ENCODE results near the gene NUPR1.

Gene NUPR1

DNA sequence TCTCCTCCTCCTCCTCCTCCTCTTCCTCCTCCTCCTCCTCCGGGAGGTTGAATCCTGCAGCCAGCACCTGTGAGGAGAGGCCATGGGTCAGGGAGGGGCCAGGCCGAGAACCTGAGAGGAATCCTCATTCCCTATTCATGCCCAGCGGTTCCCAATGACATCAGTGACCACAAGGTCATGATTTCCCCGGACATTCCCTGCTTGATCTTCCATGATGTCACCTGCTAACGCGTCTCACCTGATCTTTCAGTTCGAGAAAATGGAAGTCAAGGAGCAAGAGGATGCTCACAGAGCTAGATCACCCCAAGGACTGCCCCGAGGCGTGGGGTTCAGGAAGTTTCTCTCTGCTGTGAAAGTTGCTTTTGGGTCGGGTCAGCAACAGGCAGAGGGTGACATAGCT is 38.9 kb downstream of the NUPR1 start:
- H3K27me3 ChIP-seq (ENCODE audit: insufficient read depth, low read length, poor library complexity, severe bottlenecking), result no peaks in the 10 kb centered on the region
- no peaks in the 10 kb centered on the region for H3K9me2 ChIP-seq (replicated peaks; ENCODE audit: low read depth, low read length)
- H3K9me3 ChIP-seq (ENCODE audit: insufficient read depth, low read depth, low read length), result no peaks in the 10 kb centered on the region
- no peak overlapping the region for H3K4me2 ChIP-seq (ENCODE audit: low read depth, low read length, poor library complexity, severe bottlenecking)
- H3K9ac ChIP-seq (ENCODE audit: low read depth, low read length, poor library complexity, severe bottlenecking), result no peak overlapping the region
- no peak overlapping the region for H2AFZ ChIP-seq (ENCODE audit: low read length)
- H3K4me1 ChIP-seq (ENCODE audit: insufficient read depth, low read length, poor library complexity, severe bottlenecking), result peaks cover 27% of the 10 kb centered on the region
- H3K79me2 ChIP-seq (ENCODE audit: insufficient read depth, low read length), result peaks cover 32% of the 10 kb centered on the region
- TF ChIP-seq, protein P1, sequence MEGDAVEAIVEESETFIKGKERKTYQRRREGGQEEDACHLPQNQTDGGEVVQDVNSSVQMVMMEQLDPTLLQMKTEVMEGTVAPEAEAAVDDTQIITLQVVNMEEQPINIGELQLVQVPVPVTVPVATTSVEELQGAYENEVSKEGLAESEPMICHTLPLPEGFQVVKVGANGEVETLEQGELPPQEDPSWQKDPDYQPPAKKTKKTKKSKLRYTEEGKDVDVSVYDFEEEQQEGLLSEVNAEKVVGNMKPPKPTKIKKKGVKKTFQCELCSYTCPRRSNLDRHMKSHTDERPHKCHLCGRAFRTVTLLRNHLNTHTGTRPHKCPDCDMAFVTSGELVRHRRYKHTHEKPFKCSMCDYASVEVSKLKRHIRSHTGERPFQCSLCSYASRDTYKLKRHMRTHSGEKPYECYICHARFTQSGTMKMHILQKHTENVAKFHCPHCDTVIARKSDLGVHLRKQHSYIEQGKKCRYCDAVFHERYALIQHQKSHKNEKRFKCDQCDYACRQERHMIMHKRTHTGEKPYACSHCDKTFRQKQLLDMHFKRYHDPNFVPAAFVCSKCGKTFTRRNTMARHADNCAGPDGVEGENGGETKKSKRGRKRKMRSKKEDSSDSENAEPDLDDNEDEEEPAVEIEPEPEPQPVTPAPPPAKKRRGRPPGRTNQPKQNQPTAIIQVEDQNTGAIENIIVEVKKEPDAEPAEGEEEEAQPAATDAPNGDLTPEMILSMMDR (conservative IDR thresholded peaks at IDR 0.05; ENCODE audit: low read length), result no peak
- no peak for TF ChIP-seq EZH2phosphoT487 (IDR thresholded peaks at IDR 0.05; ENCODE audit: borderline replicate concordance)
- H3K4me3 ChIP-seq (ENCODE audit: low read length, poor library complexity, severe bottlenecking), result no peak overlapping the region
- no peaks in the 10 kb centered on the region for H4K20me1 ChIP-seq (ENCODE audit: insufficient read depth, low read length, poor library complexity, severe bottlenecking)
- no peaks in the 10 kb centered on the region for H3F3A ChIP-seq (ENCODE audit: low read depth)
- H3K36me3 ChIP-seq (ENCODE audit: insufficient read depth, low read length), result no peaks in the 10 kb centered on the region

GRCh38 chr16:28498666-28499381 is 40.0 kb downstream of the NUPR1 start:
- H3K79me2 ChIP-seq (ENCODE audit: insufficient read depth, low read length), result peaks cover 39% of the 10 kb centered on the region
- H3K4me3 ChIP-seq (ENCODE audit: low read length, poor library complexity, severe bottlenecking), result no peak overlapping the region
- TF ChIP-seq, protein P1 (conservative IDR thresholded peaks at IDR 0.05; ENCODE audit: low read length), result no peak
- no peak for TF ChIP-seq EZH2phosphoT487 (IDR thresholded peaks at IDR 0.05; ENCODE audit: borderline replicate concordance)
- H2AFZ ChIP-seq (ENCODE audit: low read length), result no peak overlapping the region
- peaks cover 32% of the 10 kb centered on the region for H3K4me1 ChIP-seq (ENCODE audit: insufficient read depth, low read length, poor library complexity, severe bottlenecking)
- no peaks in the 10 kb centered on the region for H3K27me3 ChIP-seq (ENCODE audit: insufficient read depth, low read length, poor library complexity, severe bottlenecking)
- no peaks in the 10 kb centered on the region for H3F3A ChIP-seq (ENCODE audit: low read depth)
- H3K9me3 ChIP-seq (ENCODE audit: insufficient read depth, low read depth, low read length), result no peaks in the 10 kb centered on the region
- no peaks in the 10 kb centered on the region for H3K9me2 ChIP-seq (replicated peaks; ENCODE audit: low read depth, low read length)
- no peaks in the 10 kb centered on the region for H4K20me1 ChIP-seq (ENCODE audit: insufficient read depth, low read length, poor library complexity, severe bottlenecking)
- no peaks in the 10 kb centered on the region for H3K36me3 ChIP-seq (ENCODE audit: insufficient read depth, low read length)
- no peak overlapping the region for H3K4me2 ChIP-seq (ENCODE audit: low read depth, low read length, poor library complexity, severe bottlenecking)
- no peak overlapping the region for H3K9ac ChIP-seq (ENCODE audit: low read depth, low read length, poor library complexity, severe bottlenecking)

GRCh38 chr16:28497861-28498599 is 40.7 kb downstream of the NUPR1 start:
- H3K36me3 ChIP-seq (ENCODE audit: insufficient read depth, low read length), result no peaks in the 10 kb centered on the region
- H3K27me3 ChIP-seq (ENCODE audit: insufficient read depth, low read length, poor library complexity, severe bottlenecking), result no peaks in the 10 kb centered on the region
- TF ChIP-seq EZH2phosphoT487 (IDR thresholded peaks at IDR 0.05; ENCODE audit: borderline replicate concordance), result no peak
- TF ChIP-seq, protein P1 (conservative IDR thresholded peaks at IDR 0.05; ENCODE audit: low read length), result no peak
- no peaks in the 10 kb centered on the region for H3K9me2 ChIP-seq (replicated peaks; ENCODE audit: low read depth, low read length)
- H3K4me2 ChIP-seq (ENCODE audit: low read depth, low read length, poor library complexity, severe bottlenecking), result peak overlapping the region; percentile 99
- peak overlapping the region; percentile 84 for H3K4me3 ChIP-seq (ENCODE audit: low read length, poor library complexity, severe bottlenecking)
- no peaks in the 10 kb centered on the region for H4K20me1 ChIP-seq (ENCODE audit: insufficient read depth, low read length, poor library complexity, severe bottlenecking)
- H2AFZ ChIP-seq (ENCODE audit: low read length), result no peak overlapping the region
- peaks cover 47% of the 10 kb centered on the region for H3K79me2 ChIP-seq (ENCODE audit: insufficient read depth, low read length)
- no peak overlapping the region for H3K9ac ChIP-seq (ENCODE audit: low read depth, low read length, poor library complexity, severe bottlenecking)
- H3F3A ChIP-seq (ENCODE audit: low read depth), result no peaks in the 10 kb centered on the region
- peaks cover 34% of the 10 kb centered on the region for H3K4me1 ChIP-seq (ENCODE audit: insufficient read depth, low read length, poor library complexity, severe bottlenecking)
- no peaks in the 10 kb centered on the region for H3K9me3 ChIP-seq (ENCODE audit: insufficient read depth, low read depth, low read length)

Data from Loucy (cell line).